ENCODE results near the gene SSX2IP. TPM values are rescaled to one million over a fixed set of nuclear protein-coding genes. Genes with fewer than 3 reads are reported as not detected.

The SSX2IP gene
- total and polyA plus RNA-seq, 4 donors, result 3.7 to 21.8 (median 6.4) TPM

DNA sequence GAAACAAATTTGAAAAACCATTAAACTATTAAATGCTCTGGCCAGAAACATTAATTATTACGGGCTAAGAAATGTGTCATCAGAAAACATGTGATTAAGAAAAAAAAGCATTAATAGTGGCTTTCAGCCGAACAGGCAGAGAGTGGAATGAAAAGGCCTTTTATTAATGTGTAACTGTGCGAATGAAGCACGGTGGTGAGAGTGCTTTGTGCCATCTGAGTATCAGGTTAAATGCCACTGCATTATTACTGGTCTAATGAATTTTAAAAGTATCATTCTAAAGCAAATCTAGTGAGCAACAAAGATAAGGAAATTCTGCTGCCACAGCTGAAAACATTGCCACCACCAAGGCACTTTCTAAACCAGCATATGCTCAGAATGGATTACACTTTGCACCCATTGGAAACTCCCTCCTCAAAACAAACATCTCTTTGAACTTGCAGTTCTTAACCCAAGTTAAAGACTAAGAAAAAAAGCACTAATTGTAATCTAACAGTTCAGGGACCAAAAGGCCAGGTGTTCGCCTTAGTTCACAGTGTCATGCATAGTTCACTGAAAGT lies 30.0 kb upstream of the SSX2IP start:
- DNase-seq (ENCODE audit: low spot score), result no peak
- Histone ChIP-seq H3K4me3 (ENCODE audit: low read depth in 1 of 3, low read length in 3 of 3) (no peak overlapping the region), H3K27me3 (ENCODE audit: control insufficient read depth in 4 of 4, insufficient read depth in 4 of 4, low read length in 3 of 4) (no peaks in the 10 kb centered on the region), H3K36me3 (ENCODE audit: control insufficient read depth in 4 of 4, insufficient read depth in 3 of 4, low read depth in 1 of 4, low read length in 3 of 4) (no peaks in the 10 kb centered on the region), H3K4me1 (ENCODE audit: control insufficient read depth in 4 of 4, insufficient read depth in 4 of 4, low read length in 3 of 4) (peaks cover 0 to 48% (median 29%) of the 10 kb centered on the region in 4 donors), H3K9me3 (ENCODE audit: control insufficient read depth in 4 of 4, low read length in 3 of 4) (no peaks in the 10 kb centered on the region), H3K27ac (ENCODE audit: low read depth in 1 of 2, low read length in 2 of 2) (peak overlapping the region; percentile 67 to 74), H3K9ac (ENCODE audit: low read depth in 1 of 2, low read length in 2 of 2) (peak overlapping the region in 1 of 2 donors; percentile 58)
- TF ChIP-seq ZBTB33 (IDR thresholded peaks at IDR 0.05) (peak; percentile 69), RXRA (IDR thresholded peaks at IDR 0.05) (peak; percentile 97 to 98), NR2F2 (IDR thresholded peaks at IDR 0.05) (peak; percentile 70), YY1 (IDR thresholded peaks at IDR 0.05) (peak; percentile 78), EGR1 (IDR thresholded peaks at IDR 0.05; ENCODE audit: low read depth in 2 of 2) (no peak), SP1 (IDR thresholded peaks at IDR 0.05) (peak; percentile 99), GABPA (IDR thresholded peaks at IDR 0.05 in 1 of 2, conservative IDR thresholded peaks at IDR 0.05 in 1 of 2) (no peak), FOXA2 (IDR thresholded peaks at IDR 0.05) (peak; percentile 63), ATF3 (IDR thresholded peaks at IDR 0.05) (peak; percentile 41), RAD21 (IDR thresholded peaks at IDR 0.05) (peak; percentile 28 to 45), JUND (IDR thresholded peaks at IDR 0.05) (peak; percentile 73 to 86), FOXA1 (IDR thresholded peaks at IDR 0.05) (peak; percentile 60), TAF1 (conservative IDR thresholded peaks at IDR 0.05) (no peak), HNF4G (IDR thresholded peaks at IDR 0.05) (peak; percentile 89), REST (IDR thresholded peaks at IDR 0.05) (peak; percentile 75), HNF4A (conservative IDR thresholded peaks at IDR 0.05) (peak; percentile 96 to 97)
- TF ChIP-seq, protein P1, sequence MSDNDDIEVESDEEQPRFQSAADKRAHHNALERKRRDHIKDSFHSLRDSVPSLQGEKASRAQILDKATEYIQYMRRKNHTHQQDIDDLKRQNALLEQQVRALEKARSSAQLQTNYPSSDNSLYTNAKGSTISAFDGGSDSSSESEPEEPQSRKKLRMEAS (IDR thresholded peaks at IDR 0.05), result peak; percentile 77
- TF ChIP-seq, protein P2, sequence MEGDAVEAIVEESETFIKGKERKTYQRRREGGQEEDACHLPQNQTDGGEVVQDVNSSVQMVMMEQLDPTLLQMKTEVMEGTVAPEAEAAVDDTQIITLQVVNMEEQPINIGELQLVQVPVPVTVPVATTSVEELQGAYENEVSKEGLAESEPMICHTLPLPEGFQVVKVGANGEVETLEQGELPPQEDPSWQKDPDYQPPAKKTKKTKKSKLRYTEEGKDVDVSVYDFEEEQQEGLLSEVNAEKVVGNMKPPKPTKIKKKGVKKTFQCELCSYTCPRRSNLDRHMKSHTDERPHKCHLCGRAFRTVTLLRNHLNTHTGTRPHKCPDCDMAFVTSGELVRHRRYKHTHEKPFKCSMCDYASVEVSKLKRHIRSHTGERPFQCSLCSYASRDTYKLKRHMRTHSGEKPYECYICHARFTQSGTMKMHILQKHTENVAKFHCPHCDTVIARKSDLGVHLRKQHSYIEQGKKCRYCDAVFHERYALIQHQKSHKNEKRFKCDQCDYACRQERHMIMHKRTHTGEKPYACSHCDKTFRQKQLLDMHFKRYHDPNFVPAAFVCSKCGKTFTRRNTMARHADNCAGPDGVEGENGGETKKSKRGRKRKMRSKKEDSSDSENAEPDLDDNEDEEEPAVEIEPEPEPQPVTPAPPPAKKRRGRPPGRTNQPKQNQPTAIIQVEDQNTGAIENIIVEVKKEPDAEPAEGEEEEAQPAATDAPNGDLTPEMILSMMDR (IDR thresholded peaks at IDR 0.05; ENCODE audit: low read depth, low read length, missing input control), result no peak
- 32% methylated on average over 5 of the region's 5 CpGs for WGBS

Measured in liver (tissue), 9 donors.